ENCODE data around the gene LIPK. TPM values are rescaled to one million over a fixed set of nuclear protein-coding genes. Genes with fewer than 3 reads are reported as not detected.

LIPK gene
- total RNA-seq, 6 experiments from 2014 or later, result not detected

GRCh38 chr10:88783724-88784123 is 77.7 kb downstream of the LIPK start:
- no peak for DNase-seq
- H3K36me3 Mint-ChIP-seq (ENCODE audit: low read depth), result no peaks in the 10 kb centered on the region
- TF ChIP-seq, protein P1, sequence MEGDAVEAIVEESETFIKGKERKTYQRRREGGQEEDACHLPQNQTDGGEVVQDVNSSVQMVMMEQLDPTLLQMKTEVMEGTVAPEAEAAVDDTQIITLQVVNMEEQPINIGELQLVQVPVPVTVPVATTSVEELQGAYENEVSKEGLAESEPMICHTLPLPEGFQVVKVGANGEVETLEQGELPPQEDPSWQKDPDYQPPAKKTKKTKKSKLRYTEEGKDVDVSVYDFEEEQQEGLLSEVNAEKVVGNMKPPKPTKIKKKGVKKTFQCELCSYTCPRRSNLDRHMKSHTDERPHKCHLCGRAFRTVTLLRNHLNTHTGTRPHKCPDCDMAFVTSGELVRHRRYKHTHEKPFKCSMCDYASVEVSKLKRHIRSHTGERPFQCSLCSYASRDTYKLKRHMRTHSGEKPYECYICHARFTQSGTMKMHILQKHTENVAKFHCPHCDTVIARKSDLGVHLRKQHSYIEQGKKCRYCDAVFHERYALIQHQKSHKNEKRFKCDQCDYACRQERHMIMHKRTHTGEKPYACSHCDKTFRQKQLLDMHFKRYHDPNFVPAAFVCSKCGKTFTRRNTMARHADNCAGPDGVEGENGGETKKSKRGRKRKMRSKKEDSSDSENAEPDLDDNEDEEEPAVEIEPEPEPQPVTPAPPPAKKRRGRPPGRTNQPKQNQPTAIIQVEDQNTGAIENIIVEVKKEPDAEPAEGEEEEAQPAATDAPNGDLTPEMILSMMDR (IDR thresholded peaks at IDR 0.05), result no peak
- no peak overlapping the region for H3K4me3 Mint-ChIP-seq
- H3K4me1 Mint-ChIP-seq (ENCODE audit: low read depth), result no peaks in the 10 kb centered on the region
- no peak overlapping the region for H3K27ac Mint-ChIP-seq
- H3K27me3 Mint-ChIP-seq (ENCODE audit: insufficient read depth), result peaks cover 7% of the 10 kb centered on the region; the same call in 1 of the 2 replicates
- H3K9me3 Mint-ChIP-seq, result no peaks in the 10 kb centered on the region

- H3K4me3 Mint-ChIP-seq, result no peak overlapping the region
- H3K4me1 Mint-ChIP-seq (ENCODE audit: low read depth), result no peaks in the 10 kb centered on the region
- peaks cover 3% of the 10 kb centered on the region; the same call in 1 of the 2 replicates for H3K27me3 Mint-ChIP-seq (ENCODE audit: insufficient read depth)
- H3K36me3 Mint-ChIP-seq (ENCODE audit: low read depth), result no peaks in the 10 kb centered on the region
- no peaks in the 10 kb centered on the region for H3K9me3 Mint-ChIP-seq
- DNase-seq, result no peak
- no peak overlapping the region for H3K27ac Mint-ChIP-seq
- TF ChIP-seq, protein P1 (IDR thresholded peaks at IDR 0.05), result no peak
Observed at GRCh38 chr10:88786032-88786770, 80.2 kb downstream of the LIPK start.

GRCh38 chr10:88787463-88787862 is 81.4 kb downstream of the LIPK start:
- no peak for DNase-seq
- no peaks in the 10 kb centered on the region for H3K9me3 Mint-ChIP-seq

GRCh38 chr10:88788924-88789323 is 82.9 kb downstream of the LIPK start:
- peaks cover 19% of the 10 kb centered on the region for H3K4me1 Mint-ChIP-seq (ENCODE audit: low read depth)
- H3K4me3 Mint-ChIP-seq, result no peak overlapping the region
- peaks cover 4% of the 10 kb centered on the region; the same call in 1 of the 2 replicates for H3K27me3 Mint-ChIP-seq (ENCODE audit: insufficient read depth)

More at GRCh38 chr10:88787463-88787862, 81.4 kb downstream of the LIPK start:
- Mint-ChIP-seq H3K27ac (no peak overlapping the region), H3K4me3 (no peak overlapping the region), H3K36me3 (ENCODE audit: low read depth) (no peaks in the 10 kb centered on the region), H3K27me3 (ENCODE audit: insufficient read depth) (0 out of 2 replicates have a peak, but pooled peaks cover 3% of the 10 kb centered on the region), H3K4me1 (ENCODE audit: low read depth) (peaks cover 5% of the 10 kb centered on the region)
- TF ChIP-seq, protein P1 (IDR thresholded peaks at IDR 0.05), result no peak

GRCh38 chr10:88791924-88792323 is 85.9 kb downstream of the LIPK start:
- TF ChIP-seq, protein P1 (IDR thresholded peaks at IDR 0.05), result peak; percentile 79
- DNase-seq, result peak; percentile 7
- no peaks in the 10 kb centered on the region for H3K9me3 Mint-ChIP-seq
- H3K27ac Mint-ChIP-seq, result no peak overlapping the region
- no peaks in the 10 kb centered on the region for H3K36me3 Mint-ChIP-seq (ENCODE audit: low read depth)
- peaks cover 29% of the 10 kb centered on the region for H3K4me1 Mint-ChIP-seq (ENCODE audit: low read depth)
- peaks cover 4% of the 10 kb centered on the region for H3K27me3 Mint-ChIP-seq (ENCODE audit: insufficient read depth)
- no peak overlapping the region for H3K4me3 Mint-ChIP-seq

More at GRCh38 chr10:88788924-88789323, 82.9 kb downstream of the LIPK start:
- no peak for DNase-seq
- no peaks in the 10 kb centered on the region for H3K36me3 Mint-ChIP-seq (ENCODE audit: low read depth)
- TF ChIP-seq, protein P1 (IDR thresholded peaks at IDR 0.05), result no peak
- no peak overlapping the region for H3K27ac Mint-ChIP-seq
- H3K9me3 Mint-ChIP-seq, result no peaks in the 10 kb centered on the region

All from HFFc6 (cell line).